Stimulated activated CD4-positive, alpha-beta T cell treated with anti-CD3 and anti-CD28 coated beads, Interleukin-1b, Interleukin-23, amount 100 ng/mL, for 4 hours (primary cell): ENCODE results near the gene POMC.
"Not testable (repeated sequence)": the region's sequence is repeated elsewhere in the genome, so short reads cannot be mapped to it uniquely, and the experiment has no call there.

Experiments
- DNase-seq, 2 donors: peaks; one replicate each; pipeline ENCODE4 v3.0.0-alpha.2; 2020; ENCODE audit warnings: low read depth in 2 of 2

Gene POMC

GRCh38 chr2:25176541-25177181 lies 8.3 kb upstream of the POMC start:
- DNase-seq = no peak

GRCh38 chr2:25176138-25176537 lies 7.8 kb upstream of the POMC start:
- no peak for DNase-seq

- no peak for DNase-seq
Measured at GRCh38 chr2:25174192-25174861, 5.9 kb upstream of the POMC start.

- DNase-seq = no peak
Measured at GRCh38 chr2:25173719-25174118, 5.3 kb upstream of the POMC start.

GRCh38 chr2:25170888-25171287 lies 2.5 kb upstream of the POMC start:
- DNase-seq = no peak

- DNase-seq = no peak
Measured at GRCh38 chr2:25169073-25169470, 692 bp upstream of the POMC start.

- DNase-seq = peak in 1 of 2 donors; percentile 8
Measured at GRCh38 chr2:25165992-25166875, 2.1 kb downstream of the POMC start.

- no peak for DNase-seq
Measured at GRCh38 chr2:25164561-25164960, 3.8 kb downstream of the POMC start.

GRCh38 chr2:25162061-25162460 lies 6.3 kb downstream of the POMC start:
- not testable (repeated sequence) for DNase-seq

- peak; percentile 58 to 60 for DNase-seq
Measured at GRCh38 chr2:25161055-25161781, 7.2 kb downstream of the POMC start.

GRCh38 chr2:25160376-25160775 lies 8.0 kb downstream of the POMC start:
- DNase-seq = no peak

GRCh38 chr2:25159949-25160348 lies 8.4 kb downstream of the POMC start:
- no peak for DNase-seq

GRCh38 chr2:25158096-25158852 lies 10.1 kb downstream of the POMC start:
- DNase-seq = no peak

- no peak for DNase-seq
Measured at GRCh38 chr2:25155401-25155800, 13.0 kb downstream of the POMC start.

- DNase-seq = no peak
Measured at GRCh38 chr2:25151718-25152117, 16.7 kb downstream of the POMC start.

GRCh38 chr2:25150993-25151392 lies 17.4 kb downstream of the POMC start:
- not testable (repeated sequence) for DNase-seq

GRCh38 chr2:25149646-25150045 lies 18.7 kb downstream of the POMC start:
- DNase-seq = no peak

- no peak for DNase-seq
Measured at GRCh38 chr2:25146896-25147295, 21.5 kb downstream of the POMC start.

GRCh38 chr2:25145803-25146202 lies 22.6 kb downstream of the POMC start:
- DNase-seq = no peak

GRCh38 chr2:25141120-25141519 lies 27.3 kb downstream of the POMC start:
- DNase-seq = no peak

GRCh38 chr2:25140535-25140934 lies 27.8 kb downstream of the POMC start:
- not testable (repeated sequence) for DNase-seq
